Prostate gland (tissue), 2 donors: ENCODE results near the gene ZNF723. TPM values are rescaled to one million over a fixed set of nuclear protein-coding genes. Genes with fewer than 3 reads are reported as not detected.
A peak's percentile ranks its signal among the peaks of the same experiment; 100 is the strongest.
"Not testable (repeated sequence)": the region's sequence is repeated elsewhere in the genome, so short reads cannot be mapped to it uniquely, and the experiment has no call there.

ENCODE experiments used
- DNase-seq: peaks from one replicate; pipeline ENCODE4 v3.0.0-alpha.2; 2019; ENCODE audit warnings: low spot score
- H3K27ac ChIP-seq, 2 donors: fragments of 200-600 bp; sonication (generic); 2 replicates each; pipeline ENCODE4 v1.5.1; 2017 to 2019
- H3K27me3 ChIP-seq: fragments of 200-600 bp; sonication (generic); replicated peaks from 2 replicates; pipeline ENCODE4 v1.5.1; 2019; ENCODE audit not compliant: insufficient read depth
- H3K36me3 ChIP-seq, 2 donors: fragments of 200-600 bp; sonication (generic); 1 replicate in 1 of 2; 2 replicates in 1 of 2; pipeline versions ENCODE4 v1.5.1 to v1.8.1; 2017 to 2019
- H3K4me1 ChIP-seq: fragments of 200-600 bp; sonication (generic); replicated peaks from 2 replicates; pipeline ENCODE4 v1.5.1; 2019
- H3K4me3 ChIP-seq, 2 donors: fragments of 200-600 bp; sonication (generic); 2 replicates each; pipeline ENCODE4 v1.5.1; 2017 to 2019
- H3K9me3 ChIP-seq: fragments of 200-600 bp; sonication (generic); 2 replicates; pipeline ENCODE4 v1.5.1; 2017
- CTCF ChIP-seq, 4 experiments: fragments of 200-600 bp in 2 of 4; fragments of 450-650 bp in 2 of 4; sonication (generic) in 2 of 4; IDR thresholded peaks; 1 replicate in 3 of 4; 2 replicates in 1 of 4; pipeline ENCODE4 v1.5.1; 2016 to 2019; ENCODE audit warnings: antibody characterized with exemption in 4 of 4, mild to moderate bottlenecking in 2 of 4, moderate library complexity in 2 of 4
- POLR2A ChIP-seq: fragments of 450-650 bp; IDR thresholded peaks from one replicate; pipeline ENCODE4 v1.6.1; 2016; ENCODE audit warnings: antibody characterized with exemption, mild to moderate bottlenecking
- POLR2AphosphoS5 ChIP-seq: sonication (generic); formaldehyde crosslinking; IDR thresholded peaks from one replicate; pipeline ENCODE4 v1.6.1; 2017; ENCODE audit warnings: antibody characterized with exemption
- WGBS: methylation state at CpG from one replicate; pipeline ENCODE4 v1.1.5; 2018; 5-methylcytosine and 5-hydroxymethylcytosine counted together
- intact Hi-C: fragments of 100-400 bp; cut with DNase I; formaldehyde crosslinking; loops from one replicate; pipeline ENCODE4 v1.14.2; 2022
- total RNA-seq, 2 donors: library from RNA; depleted of rRNA; stranded (reverse); fragments of >200 nt; gene quantifications; one replicate each; pipeline ENCODE4 v1.1.0, GENCODE V29; 2016

ZNF723 gene
- 1 to 10 TPM in 1 of 2 donors, not detected in 1; 3.5 TPM for total RNA-seq

GRCh38 chr19:22832031-22832762, at the start of gene ZNF723:
TSS of gene ZNF723 (plus strand) at chr19:22832291. CDS start at chr19:22832380, 89 bp downstream.
- intact Hi-C loops, result no loop called here
- Histone ChIP-seq H3K4me3 (no peak within 1 kb of the TSS), H3K27ac (no peak within 1 kb of the TSS), H3K36me3 (no peaks in the 10 kb centered on the region), H3K4me1 (no peaks in the 10 kb centered on the region), H3K27me3 (no peaks in the 10 kb centered on the region), H3K9me3 (no peaks in the 10 kb centered on the region)
- 19% methylated on average over 31 of the region's 31 CpGs for WGBS
- no peak for DNase-seq
- no peak for TF ChIP-seq CTCF (IDR thresholded peaks at IDR 0.05)
- TF ChIP-seq POLR2AphosphoS5, result no peak

GRCh38 chr19:22783651-22784410, 48.3 kb upstream of the ZNF723 start, which contains the start of gene ZNF99:
TSS of gene ZNF99 (minus strand) at chr19:22784151. CDS start at chr19:22784016, 135 bp downstream.
- H3K27ac ChIP-seq, result no peak within 1 kb of the TSS
- H3K4me1 ChIP-seq, result no peaks in the 10 kb centered on the region
- TF ChIP-seq CTCF (IDR thresholded peaks at IDR 0.05) (no peak), POLR2AphosphoS5 (no peak), POLR2A (no peak)
- H3K9me3 ChIP-seq, result no peaks in the 10 kb centered on the region
- 9% methylated on average over 36 of the region's 36 CpGs for WGBS
- H3K27me3 ChIP-seq, result no peaks in the 10 kb centered on the region
- no peak for DNase-seq
- no peaks in the 10 kb centered on the region for H3K36me3 ChIP-seq
- H3K4me3 ChIP-seq, result peak within 1 kb of the TSS in 1 of 2 donors; percentile 15
- intact Hi-C loops, result no loop called here

GRCh38 chr19:22792863-22793262, 39.2 kb upstream of the ZNF723 start:
- 96% methylated on average over 4 of the region's 4 CpGs for WGBS
- H3K27ac ChIP-seq, result not testable (repeated sequence)

GRCh38 chr19:22797040-22797439, 35.1 kb upstream of the ZNF723 start:
- Histone ChIP-seq H3K4me1 (no peaks in the 10 kb centered on the region), H3K27ac (no peak overlapping the region), H3K9me3 (no peaks in the 10 kb centered on the region), H3K36me3 (no peaks in the 10 kb centered on the region), H3K4me3 (no peak overlapping the region), H3K27me3 (no peaks in the 10 kb centered on the region)
- 46% methylated on average over 5 of the region's 5 CpGs for WGBS
- DNase-seq, result no peak
- TF ChIP-seq POLR2AphosphoS5, result no peak
- TF ChIP-seq CTCF (IDR thresholded peaks at IDR 0.05), result no peak
- no peak for TF ChIP-seq POLR2A
- intact Hi-C loops, result no loop called here

More at GRCh38 chr19:22792863-22793262, 39.2 kb upstream of the ZNF723 start:
- H3K4me3 ChIP-seq, DNase-seq, H3K36me3 ChIP-seq, H3K27me3 ChIP-seq, H3K4me1 ChIP-seq, intact Hi-C loops, H3K9me3 ChIP-seq: not testable (repeated sequence)

GRCh38 chr19:22806418-22806817, 25.7 kb upstream of the ZNF723 start:
- DNase-seq, result no peak
- no peak for TF ChIP-seq POLR2AphosphoS5
- no peak for TF ChIP-seq POLR2A
- TF ChIP-seq CTCF (IDR thresholded peaks at IDR 0.05), result no peak
- Histone ChIP-seq H3K27me3 (peaks cover 2% of the 10 kb centered on the region), H3K9me3 (no peaks in the 10 kb centered on the region), H3K4me1 (no peaks in the 10 kb centered on the region), H3K36me3 (no peaks in the 10 kb centered on the region), H3K27ac (no peak overlapping the region), H3K4me3 (no peak overlapping the region)
- intact Hi-C loops, result no loop called here
- WGBS, result 39% methylated on average over 11 of the region's 11 CpGs
